HK-2 (cell line): ENCODE results near the gene FMN1.
A peak's percentile ranks its signal among the peaks of the same experiment; 100 is the strongest.

Experiments
- DNase-seq: peaks from one replicate; pipeline ENCODE4 v3.0.0-alpha.2; 2018; ENCODE audit not compliant: unreplicated experiment

FMN1 gene

GRCh38 chr15:33016405-33017024 is 178.0 kb downstream of the FMN1 start:
- DNase-seq, result no peak

GRCh38 chr15:33014586-33014985 is 179.9 kb downstream of the FMN1 start:
- DNase-seq, result no peak

GRCh38 chr15:33013827-33014445 is 180.6 kb downstream of the FMN1 start:
- DNase-seq, result peak; percentile 15

GRCh38 chr15:33011976-33012375 is 182.5 kb downstream of the FMN1 start:
- DNase-seq, result no peak

GRCh38 chr15:33009603-33010002 is 184.9 kb downstream of the FMN1 start:
- DNase-seq, result no peak

- no peak for DNase-seq
Measured at GRCh38 chr15:33009026-33009425, 185.5 kb downstream of the FMN1 start.

- no peak for DNase-seq
Measured at GRCh38 chr15:33008284-33008995, 186.1 kb downstream of the FMN1 start.

- DNase-seq, result no peak
Measured at GRCh38 chr15:33007303-33007855, 187.1 kb downstream of the FMN1 start.

- no peak for DNase-seq
Measured at GRCh38 chr15:33005582-33005981, 188.9 kb downstream of the FMN1 start.

GRCh38 chr15:33001926-33002325 is 192.6 kb downstream of the FMN1 start:
- DNase-seq, result no peak

- DNase-seq, result no peak
Measured at GRCh38 chr15:32998979-32999672, 195.4 kb downstream of the FMN1 start.

GRCh38 chr15:32998182-32998581 is 196.3 kb downstream of the FMN1 start:
- DNase-seq, result no peak

GRCh38 chr15:32994810-32995424 is 199.6 kb downstream of the FMN1 start:
- DNase-seq, result no peak

- DNase-seq, result no peak
Measured at GRCh38 chr15:32993285-32993684, 201.2 kb downstream of the FMN1 start.

GRCh38 chr15:32991619-32992111 is 202.8 kb downstream of the FMN1 start:
- DNase-seq, result no peak

GRCh38 chr15:32990071-32990470 is 204.4 kb downstream of the FMN1 start:
- no peak for DNase-seq

GRCh38 chr15:32987067-32987466 is 207.4 kb downstream of the FMN1 start:
- DNase-seq, result peak; percentile 8

- no peak for DNase-seq
Measured at GRCh38 chr15:32986147-32986546, 208.4 kb downstream of the FMN1 start.

- no peak for DNase-seq
Measured at GRCh38 chr15:32983679-32984078, 210.8 kb downstream of the FMN1 start.

GRCh38 chr15:32982001-32982400 is 212.5 kb downstream of the FMN1 start:
- DNase-seq, result no peak

GRCh38 chr15:32981536-32981935 is 213.0 kb downstream of the FMN1 start:
- no peak for DNase-seq

- peak; percentile 18 for DNase-seq
Measured at GRCh38 chr15:32979710-32980109, 214.8 kb downstream of the FMN1 start.
